Loucy (cell line): ENCODE results near the gene DCST1.

Source experiments
- H2AFZ ChIP-seq: fragments of 200-600 bp; sonication (generic); 2 replicates; pipeline ENCODE4 v1.6.0; 2016; ENCODE audit warnings: antibody characterized with exemption, mild to moderate bottlenecking, low read length, moderate library complexity
- H3F3A ChIP-seq: fragments of 200-600 bp; 2 replicates; pipeline ENCODE4 v1.6.0; 2016; ENCODE audit warnings: antibody characterized with exemption, low read depth, mild to moderate bottlenecking
- H3K27me3 ChIP-seq: fragments of 200-600 bp; sonication (generic); 2 replicates; pipeline ENCODE4 v1.6.1; 2014; ENCODE audit warnings: low read length, mild to moderate bottlenecking; ENCODE audit not compliant: insufficient read depth, poor library complexity, severe bottlenecking
- H3K36me3 ChIP-seq: fragments of 200-600 bp; sonication (generic); 2 replicates; pipeline ENCODE4 v1.6.1; 2016; ENCODE audit warnings: low read length; ENCODE audit not compliant: insufficient read depth
- H3K4me1 ChIP-seq: fragments of 200-600 bp; sonication (generic); 2 replicates; pipeline ENCODE4 v1.5.1; 2014; ENCODE audit warnings: low read length, mild to moderate bottlenecking; ENCODE audit not compliant: insufficient read depth, poor library complexity, severe bottlenecking
- H3K4me2 ChIP-seq: fragments of 200-600 bp; sonication (generic); 2 replicates; pipeline ENCODE4 v1.6.0; 2014; ENCODE audit warnings: antibody characterized with exemption, low read length, low read depth, mild to moderate bottlenecking; ENCODE audit not compliant: poor library complexity, severe bottlenecking
- H3K4me3 ChIP-seq: fragments of 200-600 bp; sonication (generic); 2 replicates; pipeline ENCODE4 v1.5.1; 2014; ENCODE audit warnings: low read length, mild to moderate bottlenecking, mixed read lengths; ENCODE audit not compliant: poor library complexity, severe bottlenecking
- H3K79me2 ChIP-seq: fragments of 200-600 bp; sonication (generic); 2 replicates; pipeline ENCODE4 v1.6.1; 2014; ENCODE audit warnings: low read length; ENCODE audit not compliant: insufficient read depth
- H3K9ac ChIP-seq: fragments of 200-600 bp; sonication (generic); 2 replicates; pipeline ENCODE4 v1.6.0; 2014; ENCODE audit warnings: mild to moderate bottlenecking, low read depth, low read length, moderate library complexity; ENCODE audit not compliant: poor library complexity, severe bottlenecking
- H3K9me2 ChIP-seq: fragments of 200-600 bp; sonication (generic); replicated peaks from 2 replicates; pipeline ENCODE4 v1.6.1; 2016; ENCODE audit warnings: low read depth, low read length, mixed read lengths
- H3K9me3 ChIP-seq: fragments of 200-600 bp; sonication (generic); 2 replicates; pipeline ENCODE4 v1.6.1; 2014; ENCODE audit warnings: mild to moderate bottlenecking, antibody characterized with exemption, low read length, low read depth; ENCODE audit not compliant: insufficient read depth
- H4K20me1 ChIP-seq: fragments of 200-600 bp; sonication (generic); 2 replicates; pipeline ENCODE4 v1.6.0; 2014; ENCODE audit warnings: antibody characterized with exemption, low read length, mild to moderate bottlenecking; ENCODE audit not compliant: insufficient read depth, poor library complexity, severe bottlenecking
- CTCF ChIP-seq: fragments of 200-600 bp; sonication (generic); conservative IDR thresholded peaks from 2 replicates; pipeline ENCODE4 v1.5.1; 2014; ENCODE audit warnings: mild to moderate bottlenecking, antibody characterized with exemption, low read length
- EZH2phosphoT487 ChIP-seq: fragments of 200-600 bp; IDR thresholded peaks from 2 replicates; pipeline ENCODE4 v1.6.1; 2018; ENCODE audit warnings: antibody characterized with exemption, mild to moderate bottlenecking, moderate library complexity, borderline replicate concordance

DCST1 gene

GRCh38 chr1:155024315-155024714 lies 9.3 kb upstream of the DCST1 start:
- no peak for TF ChIP-seq EZH2phosphoT487
- no peak for TF ChIP-seq CTCF
- H3K36me3 ChIP-seq: no peaks in the 10 kb centered on the region
- H3K9me2 ChIP-seq: no peaks in the 10 kb centered on the region
- H3K9ac ChIP-seq: no peak overlapping the region
- H3K4me2 ChIP-seq: no peak overlapping the region
- H3F3A ChIP-seq: no peaks in the 10 kb centered on the region
- no peaks in the 10 kb centered on the region for H3K79me2 ChIP-seq
- no peak overlapping the region for H2AFZ ChIP-seq
- H3K4me1 ChIP-seq: no peaks in the 10 kb centered on the region
- no peak overlapping the region for H3K4me3 ChIP-seq
- H3K9me3 ChIP-seq: no peaks in the 10 kb centered on the region
- H4K20me1 ChIP-seq: no peaks in the 10 kb centered on the region
- H3K27me3 ChIP-seq: no peaks in the 10 kb centered on the region

- H3K9ac ChIP-seq: no peak overlapping the region
- TF ChIP-seq EZH2phosphoT487 (no peak), CTCF (no peak)
These were observed 7.5 kb upstream of the DCST1 start for GRCh38 chr1:155026154-155026553.

GRCh38 chr1:155026588-155026987 lies 7.0 kb upstream of the DCST1 start:
- Histone ChIP-seq H3K4me2 (no peak overlapping the region), H3K79me2 (no peaks in the 10 kb centered on the region), H3K4me3 (no peak overlapping the region), H3K9me3 (no peaks in the 10 kb centered on the region), H3K9ac (no peak overlapping the region), H3F3A (no peaks in the 10 kb centered on the region), H2AFZ (no peak overlapping the region), H3K36me3 (no peaks in the 10 kb centered on the region), H3K27me3 (no peaks in the 10 kb centered on the region), H3K9me2 (no peaks in the 10 kb centered on the region), H3K4me1 (no peaks in the 10 kb centered on the region), H4K20me1 (no peaks in the 10 kb centered on the region)
- no peak for TF ChIP-seq EZH2phosphoT487
- no peak for TF ChIP-seq CTCF

More at GRCh38 chr1:155026154-155026553, 7.5 kb upstream of the DCST1 start:
- H3K9me3 ChIP-seq: no peaks in the 10 kb centered on the region
- H3K79me2 ChIP-seq: no peaks in the 10 kb centered on the region
- H3K4me3 ChIP-seq: no peak overlapping the region
- H4K20me1 ChIP-seq: no peaks in the 10 kb centered on the region
- H3K36me3 ChIP-seq: no peaks in the 10 kb centered on the region
- no peaks in the 10 kb centered on the region for H3K9me2 ChIP-seq
- H3K4me1 ChIP-seq: no peaks in the 10 kb centered on the region
- no peak overlapping the region for H2AFZ ChIP-seq
- no peaks in the 10 kb centered on the region for H3F3A ChIP-seq
- H3K27me3 ChIP-seq: no peaks in the 10 kb centered on the region
- no peak overlapping the region for H3K4me2 ChIP-seq
